ENCODE data around the gene INO80D.

DNA sequence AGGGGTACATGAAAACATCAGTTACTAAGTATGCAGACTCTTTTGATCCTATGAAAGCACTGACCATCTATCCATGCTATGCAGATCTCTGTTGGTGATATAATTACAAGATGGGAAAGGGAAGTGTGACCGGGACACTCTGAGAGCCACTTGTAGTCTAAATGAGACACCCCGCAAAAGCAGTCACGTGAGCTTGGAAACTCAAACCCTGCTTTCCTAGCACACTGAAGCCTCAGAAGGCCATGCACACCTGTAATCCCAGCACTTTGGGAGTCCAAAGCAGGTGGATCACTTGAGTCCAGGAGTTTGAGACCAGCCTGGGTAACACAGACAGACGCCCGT is 137.5 kb downstream of the INO80D start:
- TF ChIP-seq, protein P1, sequence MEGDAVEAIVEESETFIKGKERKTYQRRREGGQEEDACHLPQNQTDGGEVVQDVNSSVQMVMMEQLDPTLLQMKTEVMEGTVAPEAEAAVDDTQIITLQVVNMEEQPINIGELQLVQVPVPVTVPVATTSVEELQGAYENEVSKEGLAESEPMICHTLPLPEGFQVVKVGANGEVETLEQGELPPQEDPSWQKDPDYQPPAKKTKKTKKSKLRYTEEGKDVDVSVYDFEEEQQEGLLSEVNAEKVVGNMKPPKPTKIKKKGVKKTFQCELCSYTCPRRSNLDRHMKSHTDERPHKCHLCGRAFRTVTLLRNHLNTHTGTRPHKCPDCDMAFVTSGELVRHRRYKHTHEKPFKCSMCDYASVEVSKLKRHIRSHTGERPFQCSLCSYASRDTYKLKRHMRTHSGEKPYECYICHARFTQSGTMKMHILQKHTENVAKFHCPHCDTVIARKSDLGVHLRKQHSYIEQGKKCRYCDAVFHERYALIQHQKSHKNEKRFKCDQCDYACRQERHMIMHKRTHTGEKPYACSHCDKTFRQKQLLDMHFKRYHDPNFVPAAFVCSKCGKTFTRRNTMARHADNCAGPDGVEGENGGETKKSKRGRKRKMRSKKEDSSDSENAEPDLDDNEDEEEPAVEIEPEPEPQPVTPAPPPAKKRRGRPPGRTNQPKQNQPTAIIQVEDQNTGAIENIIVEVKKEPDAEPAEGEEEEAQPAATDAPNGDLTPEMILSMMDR (IDR thresholded peaks at IDR 0.05): no peak
- TF ChIP-seq EZH2phosphoT487 (IDR thresholded peaks at IDR 0.05) (no peak), EZH2 (IDR thresholded peaks at IDR 0.05) (no peak)
